ENCODE measurements around the gene SELENOM.
"Not testable (repeated sequence)": the region's sequence is repeated elsewhere in the genome, so short reads cannot be mapped to it uniquely, and the experiment has no call there.

Gene SELENOM

DNA sequence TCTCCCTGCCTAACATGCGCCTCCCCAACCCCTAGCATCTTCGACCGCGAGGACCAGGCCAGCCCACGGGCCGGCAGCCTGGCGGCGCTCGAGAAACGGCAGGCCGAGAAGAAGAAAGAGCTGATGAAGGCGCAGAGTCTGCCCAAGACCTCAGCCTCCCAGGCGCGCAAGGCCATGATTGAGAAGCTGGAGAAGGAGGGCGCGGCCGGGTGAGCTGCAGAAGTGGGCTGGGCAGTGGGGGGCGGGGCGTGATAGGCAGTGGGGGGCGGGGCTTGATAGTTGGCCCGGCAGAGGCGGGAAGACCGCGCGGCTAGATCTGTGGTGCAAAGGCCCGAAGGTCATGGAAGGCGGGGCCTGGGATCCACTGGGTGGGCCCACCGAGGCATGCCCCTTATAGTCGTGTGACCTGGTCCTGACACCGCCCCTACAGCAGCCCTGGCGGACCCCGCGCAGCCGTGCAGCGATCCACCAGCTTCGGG is 8.7 kb downstream of the SELENOM start:
- TF ChIP-seq, protein P1, sequence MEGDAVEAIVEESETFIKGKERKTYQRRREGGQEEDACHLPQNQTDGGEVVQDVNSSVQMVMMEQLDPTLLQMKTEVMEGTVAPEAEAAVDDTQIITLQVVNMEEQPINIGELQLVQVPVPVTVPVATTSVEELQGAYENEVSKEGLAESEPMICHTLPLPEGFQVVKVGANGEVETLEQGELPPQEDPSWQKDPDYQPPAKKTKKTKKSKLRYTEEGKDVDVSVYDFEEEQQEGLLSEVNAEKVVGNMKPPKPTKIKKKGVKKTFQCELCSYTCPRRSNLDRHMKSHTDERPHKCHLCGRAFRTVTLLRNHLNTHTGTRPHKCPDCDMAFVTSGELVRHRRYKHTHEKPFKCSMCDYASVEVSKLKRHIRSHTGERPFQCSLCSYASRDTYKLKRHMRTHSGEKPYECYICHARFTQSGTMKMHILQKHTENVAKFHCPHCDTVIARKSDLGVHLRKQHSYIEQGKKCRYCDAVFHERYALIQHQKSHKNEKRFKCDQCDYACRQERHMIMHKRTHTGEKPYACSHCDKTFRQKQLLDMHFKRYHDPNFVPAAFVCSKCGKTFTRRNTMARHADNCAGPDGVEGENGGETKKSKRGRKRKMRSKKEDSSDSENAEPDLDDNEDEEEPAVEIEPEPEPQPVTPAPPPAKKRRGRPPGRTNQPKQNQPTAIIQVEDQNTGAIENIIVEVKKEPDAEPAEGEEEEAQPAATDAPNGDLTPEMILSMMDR (IDR thresholded peaks at IDR 0.05), result no peak
- H3K4me3 ChIP-seq, result no peak overlapping the region
- peaks cover 11 to 100% (median 88%) of the 10 kb centered on the region in 4 donors for H3K4me1 ChIP-seq
- H3K27ac ChIP-seq, result peak overlapping the region; percentile 99 to 100
- H3K36me3 ChIP-seq, result peaks cover 76 to 96% (median 85%) of the 10 kb centered on the region in 3 donors
- H3K27me3 ChIP-seq, result no peaks in the 10 kb centered on the region
- no peaks in the 10 kb centered on the region for H3K9me3 ChIP-seq
- peak in 1 of 2 donors; percentile 80 for DNase-seq
- intact Hi-C loops (cut with DNase I; ENCODE audit: low total_unique reads), result no loop called here

- Histone ChIP-seq H3K36me3 (peaks cover 81 to 96% (median 85%) of the 10 kb centered on the region in 3 donors), H3K27ac (peak overlapping the region; percentile 99 to 100), H3K27me3 (no peaks in the 10 kb centered on the region), H3K4me3 (no peak overlapping the region), H3K4me1 (peaks cover 11 to 100% (median 88%) of the 10 kb centered on the region in 4 donors), H3K9me3 (no peaks in the 10 kb centered on the region)
- DNase-seq, result no peak
- TF ChIP-seq, protein P1 (IDR thresholded peaks at IDR 0.05), result no peak
- intact Hi-C loops (cut with DNase I; ENCODE audit: low total_unique reads), result no loop called here
These were observed 9.3 kb downstream of the SELENOM start for GRCh38 chr22:31097941-31098631.

- H3K9me3 ChIP-seq; DNase-seq; H3K27me3 ChIP-seq; H3K4me3 ChIP-seq; intact Hi-C loops (cut with DNase I; ENCODE audit: low total_unique reads): not testable (repeated sequence)
- H3K36me3 ChIP-seq, result peaks cover 82 to 100% (median 88%) of the 10 kb centered on the region in 3 donors
- peaks cover 11 to 99% (median 88%) of the 10 kb centered on the region in 4 donors for H3K4me1 ChIP-seq
- peak overlapping the region; percentile 99 to 100 for H3K27ac ChIP-seq
These were observed 9.8 kb downstream of the SELENOM start for GRCh38 chr22:31097539-31097938.

GRCh38 chr22:31096657-31097279 is 10.6 kb downstream of the SELENOM start:
- no peaks in the 10 kb centered on the region for H3K9me3 ChIP-seq
- DNase-seq, result no peak
- H3K27ac ChIP-seq, result peak overlapping the region; percentile 99 to 100
- H3K4me1 ChIP-seq, result peaks cover 6 to 99% (median 88%) of the 10 kb centered on the region in 4 donors
- intact Hi-C loops (cut with DNase I; ENCODE audit: low total_unique reads), result no loop called here
- H3K4me3 ChIP-seq, result no peak overlapping the region
- H3K27me3 ChIP-seq, result no peaks in the 10 kb centered on the region
- TF ChIP-seq, protein P1 (IDR thresholded peaks at IDR 0.05), result no peak
- peaks cover 89 to 100% (median 96%) of the 10 kb centered on the region in 3 donors for H3K36me3 ChIP-seq

GRCh38 chr22:31095637-31096249 is 11.6 kb downstream of the SELENOM start:
- Histone ChIP-seq H3K27me3 (no peaks in the 10 kb centered on the region), H3K9me3 (no peaks in the 10 kb centered on the region), H3K4me1 (peaks cover 5 to 99% (median 91%) of the 10 kb centered on the region in 4 donors), H3K4me3 (no peak overlapping the region), H3K27ac (peak overlapping the region; percentile 99 to 100), H3K36me3 (peaks cover 93 to 100% (median 100%) of the 10 kb centered on the region in 3 donors)
- TF ChIP-seq, protein P1 (IDR thresholded peaks at IDR 0.05), result no peak
- no peak for DNase-seq
- intact Hi-C loops (cut with DNase I; ENCODE audit: low total_unique reads), result no loop called here
